ENCODE data around the gene TPM3.

DNA sequence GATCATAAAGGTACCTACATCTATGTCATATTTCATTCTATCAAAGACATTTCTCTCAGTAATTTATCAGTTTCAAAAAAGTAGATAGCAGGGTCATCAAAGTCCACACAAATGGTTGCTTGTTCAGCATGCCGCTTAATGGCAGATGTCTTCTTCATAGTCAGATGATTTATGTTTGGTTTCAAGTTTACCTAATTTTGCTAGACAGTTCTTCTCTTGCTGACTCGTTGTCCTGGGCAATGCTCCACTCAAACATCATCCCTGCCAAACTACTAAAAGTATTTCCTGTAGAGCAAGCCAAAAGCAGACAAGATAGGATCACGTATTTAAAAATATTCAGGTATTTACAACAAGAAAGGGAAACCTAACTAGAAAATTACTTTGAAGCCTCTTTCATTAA, 50.7 kb downstream of the TPM3 start:
- no peak for TF ChIP-seq EZH2 (IDR thresholded peaks at IDR 0.05; ENCODE audit: low read length, missing control alignments)
- TF ChIP-seq, protein P1, sequence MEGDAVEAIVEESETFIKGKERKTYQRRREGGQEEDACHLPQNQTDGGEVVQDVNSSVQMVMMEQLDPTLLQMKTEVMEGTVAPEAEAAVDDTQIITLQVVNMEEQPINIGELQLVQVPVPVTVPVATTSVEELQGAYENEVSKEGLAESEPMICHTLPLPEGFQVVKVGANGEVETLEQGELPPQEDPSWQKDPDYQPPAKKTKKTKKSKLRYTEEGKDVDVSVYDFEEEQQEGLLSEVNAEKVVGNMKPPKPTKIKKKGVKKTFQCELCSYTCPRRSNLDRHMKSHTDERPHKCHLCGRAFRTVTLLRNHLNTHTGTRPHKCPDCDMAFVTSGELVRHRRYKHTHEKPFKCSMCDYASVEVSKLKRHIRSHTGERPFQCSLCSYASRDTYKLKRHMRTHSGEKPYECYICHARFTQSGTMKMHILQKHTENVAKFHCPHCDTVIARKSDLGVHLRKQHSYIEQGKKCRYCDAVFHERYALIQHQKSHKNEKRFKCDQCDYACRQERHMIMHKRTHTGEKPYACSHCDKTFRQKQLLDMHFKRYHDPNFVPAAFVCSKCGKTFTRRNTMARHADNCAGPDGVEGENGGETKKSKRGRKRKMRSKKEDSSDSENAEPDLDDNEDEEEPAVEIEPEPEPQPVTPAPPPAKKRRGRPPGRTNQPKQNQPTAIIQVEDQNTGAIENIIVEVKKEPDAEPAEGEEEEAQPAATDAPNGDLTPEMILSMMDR (conservative IDR thresholded peaks at IDR 0.05 in 1 of 2, IDR thresholded peaks at IDR 0.05 in 1 of 2; ENCODE audit: low read depth in 1 of 2, low read length in 2 of 2): no peak

Data from fibroblast of lung (primary cell).